ENCODE measurements around the gene TTC34.
A peak's percentile ranks its signal among the peaks of the same experiment; 100 is the strongest.

TTC34 gene

DNA sequence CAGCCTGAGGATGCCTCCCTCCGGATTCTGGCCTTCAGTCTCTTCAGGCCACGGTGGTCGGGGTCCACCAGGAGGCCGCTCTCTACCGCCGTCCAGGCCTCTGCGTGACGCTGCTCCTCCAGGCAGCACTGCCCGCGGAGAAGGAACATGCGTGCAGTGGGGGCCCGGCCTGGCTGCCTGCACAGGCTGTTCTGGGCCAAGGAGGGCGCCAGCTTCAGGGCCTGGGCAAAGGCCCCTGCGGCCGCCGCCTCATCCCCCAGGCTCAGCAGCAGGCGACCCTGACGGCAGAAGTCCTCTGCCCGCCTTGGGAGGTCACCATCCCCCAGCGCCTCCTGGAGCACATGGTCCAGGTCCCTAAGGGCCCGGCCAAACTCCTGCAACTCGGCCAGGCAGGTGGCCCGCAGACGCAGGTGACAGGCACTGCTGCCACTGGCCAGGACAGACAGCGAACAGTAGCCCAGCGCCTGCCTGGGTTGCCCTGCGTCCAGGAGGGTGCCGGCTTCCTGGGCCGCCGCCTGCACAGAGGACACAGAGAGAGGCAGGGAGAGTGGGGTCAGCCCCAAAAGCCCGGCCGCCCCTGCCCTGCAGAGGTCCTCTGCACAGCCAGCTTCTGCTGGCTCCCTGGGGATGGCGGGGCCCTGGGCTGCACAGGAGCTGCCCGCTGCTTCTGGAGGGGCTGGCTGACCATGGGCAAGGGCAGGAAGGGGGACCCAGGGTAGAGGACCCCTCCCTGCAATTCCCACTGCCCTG is 159.9 kb downstream of the TTC34 start:
- Histone ChIP-seq H3K4me3 (ENCODE audit: low read depth in 1 of 2, low read length in 2 of 2) (peak overlapping the region; percentile 70 to 79), H3K9ac (ENCODE audit: low read depth in 1 of 2, low read length in 2 of 2) (peak overlapping the region; percentile 75 to 96), H3K9me3 (ENCODE audit: control insufficient read depth in 1 of 2, low read length in 2 of 2) (peaks cover 8 to 11% of the 10 kb centered on the region in 2 donors), H3K4me1 (ENCODE audit: control insufficient read depth in 1 of 2, insufficient read depth in 2 of 2, low read length in 2 of 2) (peaks cover 7 to 23% of the 10 kb centered on the region in 2 donors), H3K27ac (ENCODE audit: low read depth, low read length) (no peak overlapping the region), H3K36me3 (ENCODE audit: control insufficient read depth in 1 of 2, insufficient read depth in 2 of 2, low read length in 2 of 2) (no peaks in the 10 kb centered on the region), H3K27me3 (ENCODE audit: control insufficient read depth in 1 of 2, insufficient read depth in 2 of 2, low read length in 2 of 2) (peaks cover 0 to 13% of the 10 kb centered on the region in 2 donors)

DNA sequence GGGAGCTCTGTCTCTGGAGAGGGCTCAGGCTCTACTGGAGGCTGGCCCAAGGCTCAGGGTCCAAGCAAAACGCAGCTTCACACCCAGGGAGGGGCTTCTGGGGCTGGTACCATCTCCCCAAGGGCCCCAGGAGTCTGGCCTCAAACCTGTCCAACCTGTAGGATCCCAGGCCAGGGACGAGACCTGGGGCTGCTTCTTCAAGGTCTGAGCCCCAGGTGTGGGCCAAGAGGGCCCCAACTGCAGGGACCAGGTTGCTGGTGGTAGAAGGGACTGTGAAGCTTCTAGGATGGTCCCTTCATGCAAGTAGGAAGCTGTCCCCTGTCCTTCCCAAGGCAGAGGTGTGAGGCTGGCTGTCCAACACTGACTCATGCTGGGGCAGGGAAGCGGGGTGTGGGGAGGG is 160.9 kb downstream of the TTC34 start:
- H3K36me3 ChIP-seq (ENCODE audit: control insufficient read depth in 1 of 2, insufficient read depth in 2 of 2, low read length in 2 of 2) = no peaks in the 10 kb centered on the region
- H3K9ac ChIP-seq (ENCODE audit: low read depth in 1 of 2, low read length in 2 of 2) = no peak overlapping the region
- peaks cover 0 to 13% of the 10 kb centered on the region in 2 donors for H3K27me3 ChIP-seq (ENCODE audit: control insufficient read depth in 1 of 2, insufficient read depth in 2 of 2, low read length in 2 of 2)
- peaks cover 6 to 9% of the 10 kb centered on the region in 2 donors for H3K9me3 ChIP-seq (ENCODE audit: control insufficient read depth in 1 of 2, low read length in 2 of 2)
- peaks cover 7 to 23% of the 10 kb centered on the region in 2 donors for H3K4me1 ChIP-seq (ENCODE audit: control insufficient read depth in 1 of 2, insufficient read depth in 2 of 2, low read length in 2 of 2)
- H3K4me3 ChIP-seq (ENCODE audit: low read depth in 1 of 2, low read length in 2 of 2) = no peak overlapping the region
- no peak overlapping the region for H3K27ac ChIP-seq (ENCODE audit: low read depth, low read length)

DNA sequence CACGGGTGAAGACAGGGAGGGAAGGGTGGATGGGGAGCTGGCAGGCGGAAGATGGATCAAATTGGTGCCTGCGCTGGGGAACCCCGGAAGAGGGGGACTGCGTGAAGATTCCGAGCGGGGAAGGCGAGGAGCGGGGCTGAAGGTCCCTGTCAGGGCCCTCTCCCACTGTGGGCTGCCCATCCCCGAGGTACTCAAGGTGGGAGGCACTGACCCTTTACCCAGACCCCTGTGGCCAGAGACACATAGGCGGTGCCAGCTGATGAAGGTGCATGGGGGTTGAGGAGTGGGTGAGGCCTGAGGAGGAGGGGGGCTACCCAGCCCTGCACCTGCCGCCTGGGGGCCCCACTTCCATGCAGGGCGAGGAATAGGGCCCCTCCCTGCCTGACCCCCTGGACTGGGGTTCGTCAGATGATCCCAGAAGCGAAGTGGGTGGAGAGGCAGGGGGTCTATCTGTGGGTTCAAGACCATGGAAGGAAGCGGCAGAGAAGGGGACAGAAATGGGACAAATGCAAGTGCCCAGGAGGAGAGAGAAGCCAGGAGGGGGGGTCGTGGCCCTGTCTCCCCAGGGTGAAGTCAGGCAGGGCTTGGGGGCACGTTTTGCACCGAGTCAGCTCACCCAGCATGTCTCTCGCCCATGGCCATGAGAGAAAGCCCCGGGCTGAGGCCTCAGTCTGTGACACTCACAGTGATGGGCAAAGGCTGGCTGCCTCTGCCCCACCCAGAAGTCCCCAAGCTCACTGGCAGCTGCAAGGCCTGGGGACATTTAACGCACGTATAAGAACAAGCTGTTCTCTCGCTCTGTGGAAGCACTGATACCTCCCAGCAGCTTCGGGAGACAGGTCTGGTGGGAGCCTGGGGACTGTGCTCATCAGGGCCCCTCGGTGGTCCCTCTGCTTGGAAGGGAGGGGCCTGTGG is 161.6 kb downstream of the TTC34 start:
- no peak overlapping the region for H3K9ac ChIP-seq (ENCODE audit: low read depth in 1 of 2, low read length in 2 of 2)
- H3K4me1 ChIP-seq (ENCODE audit: control insufficient read depth in 1 of 2, insufficient read depth in 2 of 2, low read length in 2 of 2) = peaks cover 7 to 23% of the 10 kb centered on the region in 2 donors
- H3K4me3 ChIP-seq (ENCODE audit: low read depth in 1 of 2, low read length in 2 of 2) = no peak overlapping the region
- peaks cover 0 to 13% of the 10 kb centered on the region in 2 donors for H3K27me3 ChIP-seq (ENCODE audit: control insufficient read depth in 1 of 2, insufficient read depth in 2 of 2, low read length in 2 of 2)
- no peak overlapping the region for H3K27ac ChIP-seq (ENCODE audit: low read depth, low read length)
- H3K9me3 ChIP-seq (ENCODE audit: control insufficient read depth in 1 of 2, low read length in 2 of 2) = peaks cover 6 to 9% of the 10 kb centered on the region in 2 donors
- H3K36me3 ChIP-seq (ENCODE audit: control insufficient read depth in 1 of 2, insufficient read depth in 2 of 2, low read length in 2 of 2) = no peaks in the 10 kb centered on the region

DNA sequence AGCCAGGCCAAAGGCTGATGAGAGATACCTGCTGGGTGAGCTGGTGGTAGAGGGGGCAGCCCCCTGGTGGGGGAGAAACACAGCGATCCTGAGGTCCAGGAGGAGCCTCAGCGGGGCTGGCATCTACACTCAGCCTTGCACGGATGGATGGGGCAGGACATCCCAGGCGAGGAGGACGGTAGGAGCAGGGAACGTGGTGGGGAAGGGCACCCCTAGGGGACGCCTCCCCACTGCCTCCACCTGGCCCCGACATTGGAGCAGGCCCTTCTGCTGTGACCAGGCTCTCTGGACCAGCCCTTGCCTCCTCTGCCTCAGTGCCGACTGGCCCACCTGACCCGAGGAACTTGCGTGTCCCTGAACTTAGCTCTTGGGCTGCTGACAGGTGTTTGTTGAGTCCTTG is 162.3 kb downstream of the TTC34 start:
- H3K27me3 ChIP-seq (ENCODE audit: control insufficient read depth in 1 of 2, insufficient read depth in 2 of 2, low read length in 2 of 2) = peaks cover 0 to 13% of the 10 kb centered on the region in 2 donors
- H3K27ac ChIP-seq (ENCODE audit: low read depth, low read length) = no peak overlapping the region
- peaks cover 6 to 9% of the 10 kb centered on the region in 2 donors for H3K9me3 ChIP-seq (ENCODE audit: control insufficient read depth in 1 of 2, low read length in 2 of 2)
- H3K4me3 ChIP-seq (ENCODE audit: low read depth in 1 of 2, low read length in 2 of 2) = no peak overlapping the region
- H3K36me3 ChIP-seq (ENCODE audit: control insufficient read depth in 1 of 2, insufficient read depth in 2 of 2, low read length in 2 of 2) = no peaks in the 10 kb centered on the region
- no peak overlapping the region for H3K9ac ChIP-seq (ENCODE audit: low read depth in 1 of 2, low read length in 2 of 2)
- H3K4me1 ChIP-seq (ENCODE audit: control insufficient read depth in 1 of 2, insufficient read depth in 2 of 2, low read length in 2 of 2) = peaks cover 7 to 23% of the 10 kb centered on the region in 2 donors

DNA sequence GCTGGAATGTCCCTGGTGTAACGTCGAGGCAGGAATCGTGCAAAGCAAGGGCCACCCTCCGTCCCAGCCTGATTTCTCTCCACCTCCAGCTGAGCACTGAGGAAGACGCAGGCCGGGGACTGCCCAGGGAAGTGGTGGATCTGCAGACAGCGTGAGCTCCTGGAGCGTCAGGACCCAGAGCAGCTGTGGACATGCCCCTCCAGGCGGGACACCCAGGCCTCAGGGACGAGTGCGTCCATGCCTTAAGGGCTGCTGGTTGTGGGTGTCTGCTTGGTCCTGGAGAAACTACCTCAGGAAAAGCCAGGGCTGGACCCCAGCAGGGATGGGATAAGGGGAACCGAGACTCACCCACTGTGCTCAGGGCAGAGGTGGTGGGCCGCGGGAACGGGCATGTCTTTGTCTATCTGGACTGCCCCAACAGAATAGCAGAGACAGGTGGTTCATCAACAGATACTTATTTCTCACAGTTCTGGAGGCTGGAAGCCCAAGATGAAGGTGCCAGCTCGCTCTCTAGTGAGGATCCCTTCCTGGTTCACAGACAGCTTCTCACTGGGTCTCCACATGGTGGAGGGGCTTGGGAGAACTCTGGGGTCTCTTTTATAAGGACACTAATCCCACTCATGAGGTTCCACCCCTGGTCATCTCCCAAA is 162.9 kb downstream of the TTC34 start:
- no peak overlapping the region for H3K4me3 ChIP-seq (ENCODE audit: low read depth in 1 of 2, low read length in 2 of 2)
- no peak overlapping the region for H3K27ac ChIP-seq (ENCODE audit: low read depth, low read length)
- H3K27me3 ChIP-seq (ENCODE audit: control insufficient read depth in 1 of 2, insufficient read depth in 2 of 2, low read length in 2 of 2) = peaks cover 0 to 16% of the 10 kb centered on the region in 2 donors
- peaks cover 6 to 9% of the 10 kb centered on the region in 2 donors for H3K9me3 ChIP-seq (ENCODE audit: control insufficient read depth in 1 of 2, low read length in 2 of 2)
- no peak overlapping the region for H3K9ac ChIP-seq (ENCODE audit: low read depth in 1 of 2, low read length in 2 of 2)
- no peaks in the 10 kb centered on the region for H3K36me3 ChIP-seq (ENCODE audit: control insufficient read depth in 1 of 2, insufficient read depth in 2 of 2, low read length in 2 of 2)
- peaks cover 7 to 23% of the 10 kb centered on the region in 2 donors for H3K4me1 ChIP-seq (ENCODE audit: control insufficient read depth in 1 of 2, insufficient read depth in 2 of 2, low read length in 2 of 2)

DNA sequence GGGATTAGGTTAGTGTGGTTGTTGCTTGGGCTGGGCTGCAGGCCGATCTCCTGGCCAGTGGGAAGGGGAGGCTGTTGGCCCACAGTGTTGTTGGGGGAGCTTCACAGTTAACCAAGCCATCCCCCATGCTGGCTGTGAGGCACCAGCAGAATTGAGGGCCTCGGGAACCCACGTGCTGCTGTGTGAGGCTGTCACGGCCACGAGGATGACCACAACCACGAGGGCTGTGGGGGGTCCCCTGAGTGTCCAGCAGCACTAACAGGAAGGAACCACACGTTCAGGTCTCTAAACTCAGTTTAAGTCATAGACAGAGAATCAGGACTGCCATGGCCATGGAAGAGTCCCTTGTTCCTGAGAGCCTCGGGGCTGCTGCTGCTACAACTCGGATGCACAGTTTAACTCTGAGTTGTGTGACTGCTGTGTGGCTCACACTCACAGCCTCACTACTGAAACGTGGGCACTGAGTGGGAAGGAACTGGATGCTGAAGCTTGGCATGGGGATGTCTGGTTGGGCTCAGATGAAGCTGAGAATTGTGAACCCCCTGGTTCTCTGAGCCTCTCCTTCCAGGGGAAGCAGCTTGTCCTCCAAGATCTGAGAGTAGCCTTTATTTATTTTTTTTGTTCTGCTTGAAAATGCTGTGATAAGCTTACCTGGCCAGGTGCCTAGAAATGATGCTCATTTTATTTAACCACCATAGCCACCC is 163.9 kb downstream of the TTC34 start:
- Histone ChIP-seq H3K27ac (ENCODE audit: low read depth, low read length) (no peak overlapping the region), H3K4me3 (ENCODE audit: low read depth in 1 of 2, low read length in 2 of 2) (no peak overlapping the region), H3K36me3 (ENCODE audit: control insufficient read depth in 1 of 2, insufficient read depth in 2 of 2, low read length in 2 of 2) (no peaks in the 10 kb centered on the region), H3K27me3 (ENCODE audit: control insufficient read depth in 1 of 2, insufficient read depth in 2 of 2, low read length in 2 of 2) (peaks cover 0 to 16% of the 10 kb centered on the region in 2 donors), H3K9me3 (ENCODE audit: control insufficient read depth in 1 of 2, low read length in 2 of 2) (peaks cover 6 to 9% of the 10 kb centered on the region in 2 donors), H3K9ac (ENCODE audit: low read depth in 1 of 2, low read length in 2 of 2) (no peak overlapping the region), H3K4me1 (ENCODE audit: control insufficient read depth in 1 of 2, insufficient read depth in 2 of 2, low read length in 2 of 2) (peaks cover 13 to 25% of the 10 kb centered on the region in 2 donors)

DNA sequence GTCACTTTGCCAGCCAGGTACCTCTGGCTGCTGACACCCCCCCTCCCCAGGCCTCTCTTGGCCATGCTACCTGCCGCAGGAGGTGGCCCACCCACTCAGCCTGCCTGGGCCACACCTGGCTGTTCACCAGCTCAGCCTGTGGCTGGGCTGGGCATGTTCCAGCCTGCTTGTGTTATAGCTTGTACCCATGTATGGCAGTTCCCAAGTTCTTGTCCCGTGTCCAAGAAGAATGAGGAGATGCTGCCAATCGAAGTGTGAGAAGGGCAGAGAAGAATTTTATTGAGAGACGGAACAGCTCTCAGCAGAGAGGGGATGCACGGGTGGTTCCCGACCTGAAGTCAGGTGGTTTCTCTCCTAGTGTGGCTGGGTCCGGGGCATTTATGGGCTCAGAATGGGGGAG is 164.8 kb downstream of the TTC34 start:
- H3K27me3 ChIP-seq (ENCODE audit: control insufficient read depth in 1 of 2, insufficient read depth in 2 of 2, low read length in 2 of 2) = peaks cover 0 to 16% of the 10 kb centered on the region in 2 donors
- peaks cover 6 to 9% of the 10 kb centered on the region in 2 donors for H3K9me3 ChIP-seq (ENCODE audit: control insufficient read depth in 1 of 2, low read length in 2 of 2)
- no peak overlapping the region for H3K27ac ChIP-seq (ENCODE audit: low read depth, low read length)
- H3K36me3 ChIP-seq (ENCODE audit: control insufficient read depth in 1 of 2, insufficient read depth in 2 of 2, low read length in 2 of 2) = no peaks in the 10 kb centered on the region
- peaks cover 11 to 24% of the 10 kb centered on the region in 2 donors for H3K4me1 ChIP-seq (ENCODE audit: control insufficient read depth in 1 of 2, insufficient read depth in 2 of 2, low read length in 2 of 2)
- no peak overlapping the region for H3K4me3 ChIP-seq (ENCODE audit: low read depth in 1 of 2, low read length in 2 of 2)
- H3K9ac ChIP-seq (ENCODE audit: low read depth in 1 of 2, low read length in 2 of 2) = no peak overlapping the region

DNA sequence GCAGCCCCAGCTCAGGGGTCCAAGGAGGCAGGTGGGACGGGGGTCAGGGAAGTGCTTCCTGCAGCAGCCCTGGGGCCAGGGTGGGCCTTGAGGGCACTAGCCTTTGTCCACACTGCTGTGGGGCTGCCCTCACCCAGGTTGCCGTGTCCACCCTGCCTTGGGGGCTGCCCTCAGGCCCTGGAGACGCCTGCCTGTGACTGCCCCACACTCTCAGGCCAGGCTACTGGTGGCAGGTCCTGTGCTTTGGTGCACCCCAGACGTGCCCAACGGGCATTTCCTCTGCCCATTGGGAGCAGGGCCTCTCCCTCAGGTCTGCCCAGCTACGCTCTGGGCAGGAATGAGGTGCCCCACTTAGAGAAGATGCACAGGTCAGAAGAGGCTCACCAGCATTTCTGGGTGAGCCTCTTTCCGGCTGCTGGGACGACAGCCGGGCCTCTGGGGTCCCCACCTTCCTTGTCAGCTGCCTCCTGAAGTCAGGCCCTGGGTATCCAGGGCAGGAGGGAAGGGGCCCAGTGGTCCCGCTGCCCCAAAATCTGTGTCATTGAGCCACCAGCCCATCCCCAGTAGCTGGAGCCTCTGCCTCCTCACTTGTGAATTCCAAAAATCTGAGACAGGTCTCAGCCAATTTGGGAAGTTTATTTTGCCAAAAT is 166.0 kb downstream of the TTC34 start:
- H3K36me3 ChIP-seq (ENCODE audit: control insufficient read depth in 1 of 2, insufficient read depth in 2 of 2, low read length in 2 of 2) = no peaks in the 10 kb centered on the region
- peaks cover 20 to 30% of the 10 kb centered on the region in 2 donors for H3K4me1 ChIP-seq (ENCODE audit: control insufficient read depth in 1 of 2, insufficient read depth in 2 of 2, low read length in 2 of 2)
- no peak overlapping the region for H3K9ac ChIP-seq (ENCODE audit: low read depth in 1 of 2, low read length in 2 of 2)
- H3K9me3 ChIP-seq (ENCODE audit: control insufficient read depth in 1 of 2, low read length in 2 of 2) = peaks cover 6 to 9% of the 10 kb centered on the region in 2 donors
- no peak overlapping the region for H3K27ac ChIP-seq (ENCODE audit: low read depth, low read length)
- no peak overlapping the region for H3K4me3 ChIP-seq (ENCODE audit: low read depth in 1 of 2, low read length in 2 of 2)
- peaks cover 0 to 17% of the 10 kb centered on the region in 2 donors for H3K27me3 ChIP-seq (ENCODE audit: control insufficient read depth in 1 of 2, insufficient read depth in 2 of 2, low read length in 2 of 2)

DNA sequence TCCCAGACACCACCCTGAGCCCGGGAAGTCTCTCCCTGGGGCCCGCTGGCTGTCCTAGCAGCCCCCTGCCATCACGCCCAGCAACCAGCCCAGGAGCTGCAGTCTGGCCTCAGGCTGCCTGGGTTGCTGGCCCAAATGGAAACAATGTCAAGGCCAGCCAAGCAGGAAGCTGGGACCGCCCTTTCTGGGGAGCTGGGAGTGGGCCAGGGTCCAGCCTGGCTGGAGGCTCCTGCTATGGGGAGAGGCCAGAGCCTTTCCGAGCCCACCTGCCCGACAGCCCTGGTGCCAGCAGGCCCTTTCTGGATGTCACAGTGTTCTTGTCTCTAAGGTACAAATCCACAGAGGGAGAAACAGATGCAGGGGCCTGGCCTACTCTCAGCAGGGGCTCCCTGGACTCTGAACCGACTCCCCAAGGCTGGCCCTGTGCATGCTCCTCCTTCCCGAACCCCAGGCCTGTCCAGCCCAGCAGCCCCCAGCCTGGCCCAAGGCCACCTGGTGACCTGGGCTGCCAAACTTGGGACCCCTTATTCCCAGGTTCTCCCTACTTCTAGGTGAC is 167.5 kb downstream of the TTC34 start:
- Histone ChIP-seq H3K4me1 (ENCODE audit: control insufficient read depth in 1 of 2, insufficient read depth in 2 of 2, low read length in 2 of 2) (peaks cover 20 to 28% of the 10 kb centered on the region in 2 donors), H3K36me3 (ENCODE audit: control insufficient read depth in 1 of 2, insufficient read depth in 2 of 2, low read length in 2 of 2) (no peaks in the 10 kb centered on the region), H3K27ac (ENCODE audit: low read depth, low read length) (no peak overlapping the region), H3K4me3 (ENCODE audit: low read depth in 1 of 2, low read length in 2 of 2) (no peak overlapping the region), H3K9me3 (ENCODE audit: control insufficient read depth in 1 of 2, low read length in 2 of 2) (peaks cover 6 to 9% of the 10 kb centered on the region in 2 donors), H3K27me3 (ENCODE audit: control insufficient read depth in 1 of 2, insufficient read depth in 2 of 2, low read length in 2 of 2) (peaks cover 9 to 23% of the 10 kb centered on the region in 2 donors), H3K9ac (ENCODE audit: low read depth in 1 of 2, low read length in 2 of 2) (no peak overlapping the region)

Data from duodenal mucosa (tissue), 2 donors.